ENCODE results near the gene SUMO3.
"Not testable (repeated sequence)": the region's sequence is repeated elsewhere in the genome, so short reads cannot be mapped to it uniquely, and the experiment has no call there.

The SUMO3 gene

GRCh38 chr21:44834951-44835646 is 17.2 kb upstream of the SUMO3 start:
- TF ChIP-seq, protein P1, sequence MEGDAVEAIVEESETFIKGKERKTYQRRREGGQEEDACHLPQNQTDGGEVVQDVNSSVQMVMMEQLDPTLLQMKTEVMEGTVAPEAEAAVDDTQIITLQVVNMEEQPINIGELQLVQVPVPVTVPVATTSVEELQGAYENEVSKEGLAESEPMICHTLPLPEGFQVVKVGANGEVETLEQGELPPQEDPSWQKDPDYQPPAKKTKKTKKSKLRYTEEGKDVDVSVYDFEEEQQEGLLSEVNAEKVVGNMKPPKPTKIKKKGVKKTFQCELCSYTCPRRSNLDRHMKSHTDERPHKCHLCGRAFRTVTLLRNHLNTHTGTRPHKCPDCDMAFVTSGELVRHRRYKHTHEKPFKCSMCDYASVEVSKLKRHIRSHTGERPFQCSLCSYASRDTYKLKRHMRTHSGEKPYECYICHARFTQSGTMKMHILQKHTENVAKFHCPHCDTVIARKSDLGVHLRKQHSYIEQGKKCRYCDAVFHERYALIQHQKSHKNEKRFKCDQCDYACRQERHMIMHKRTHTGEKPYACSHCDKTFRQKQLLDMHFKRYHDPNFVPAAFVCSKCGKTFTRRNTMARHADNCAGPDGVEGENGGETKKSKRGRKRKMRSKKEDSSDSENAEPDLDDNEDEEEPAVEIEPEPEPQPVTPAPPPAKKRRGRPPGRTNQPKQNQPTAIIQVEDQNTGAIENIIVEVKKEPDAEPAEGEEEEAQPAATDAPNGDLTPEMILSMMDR (IDR thresholded peaks at IDR 0.05; ENCODE audit: low read depth, low read length): no peak
- no peak overlapping the region for H3K4me3 ChIP-seq (ENCODE audit: low read depth, low read length)

- TF ChIP-seq, protein P1 (IDR thresholded peaks at IDR 0.05; ENCODE audit: low read depth, low read length): no peak
- no peak overlapping the region for H3K4me3 ChIP-seq (ENCODE audit: low read depth, low read length)
Observed at GRCh38 chr21:44834231-44834950, 16.5 kb upstream of the SUMO3 start.

DNA sequence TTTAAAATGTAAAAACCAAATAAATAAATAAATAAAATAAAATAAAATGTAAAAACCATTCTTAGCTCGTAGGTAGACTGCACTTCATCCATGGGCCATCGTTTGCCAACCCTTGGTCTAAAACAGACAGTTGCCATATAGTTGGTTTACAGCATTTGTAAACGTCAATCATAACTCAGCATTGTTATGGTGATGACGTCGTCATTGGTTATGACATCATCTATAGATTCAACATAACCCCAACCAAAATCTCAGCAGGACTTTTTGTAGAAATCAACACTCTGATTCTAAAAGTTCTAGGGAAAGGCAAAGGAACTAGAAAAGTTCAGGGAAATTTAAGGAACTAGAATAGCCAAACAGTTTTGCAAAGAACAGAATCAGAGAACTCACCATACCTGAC is 15.8 kb upstream of the SUMO3 start:
- TF ChIP-seq, protein P1 (IDR thresholded peaks at IDR 0.05; ENCODE audit: low read depth, low read length): no peak
- no peak overlapping the region for H3K4me3 ChIP-seq (ENCODE audit: low read depth, low read length)

DNA sequence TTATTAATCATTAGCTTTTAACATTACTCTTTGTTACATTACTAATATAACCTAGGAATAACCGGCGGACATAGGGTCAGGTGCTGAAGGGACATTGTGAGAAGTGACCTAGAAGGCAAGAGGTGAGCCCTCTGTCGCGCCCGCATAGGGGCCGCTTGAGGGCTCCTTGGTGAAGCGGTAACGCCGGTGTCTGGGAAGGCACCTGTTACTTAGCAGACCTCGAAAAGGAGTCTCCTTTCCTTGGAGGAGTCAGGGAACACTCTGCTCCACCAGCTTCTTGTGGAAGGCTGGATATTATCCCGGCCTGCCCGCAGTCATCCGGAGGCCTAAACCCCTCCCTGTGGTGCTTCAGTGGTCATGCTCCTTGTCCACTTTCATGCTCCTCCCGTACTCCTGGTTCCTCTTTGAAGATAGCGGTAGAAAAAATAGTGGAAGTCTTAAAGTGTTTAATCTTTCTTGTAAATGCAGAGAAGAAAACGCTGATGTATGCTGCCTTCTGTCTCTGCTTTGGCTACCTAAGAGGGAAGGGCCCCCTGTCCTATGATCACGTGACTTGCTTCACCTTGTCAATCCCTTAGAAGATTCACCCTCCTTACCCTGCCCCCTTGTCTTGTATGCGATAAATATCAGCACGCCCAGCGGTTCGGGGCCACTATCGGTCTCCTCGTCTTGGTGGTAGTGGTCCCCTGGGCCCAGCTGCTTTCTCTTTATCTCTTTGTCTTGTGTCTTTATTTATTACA is 14.8 kb upstream of the SUMO3 start:
- not testable (repeated sequence) for H3K4me3 ChIP-seq (ENCODE audit: low read depth, low read length)

DNA sequence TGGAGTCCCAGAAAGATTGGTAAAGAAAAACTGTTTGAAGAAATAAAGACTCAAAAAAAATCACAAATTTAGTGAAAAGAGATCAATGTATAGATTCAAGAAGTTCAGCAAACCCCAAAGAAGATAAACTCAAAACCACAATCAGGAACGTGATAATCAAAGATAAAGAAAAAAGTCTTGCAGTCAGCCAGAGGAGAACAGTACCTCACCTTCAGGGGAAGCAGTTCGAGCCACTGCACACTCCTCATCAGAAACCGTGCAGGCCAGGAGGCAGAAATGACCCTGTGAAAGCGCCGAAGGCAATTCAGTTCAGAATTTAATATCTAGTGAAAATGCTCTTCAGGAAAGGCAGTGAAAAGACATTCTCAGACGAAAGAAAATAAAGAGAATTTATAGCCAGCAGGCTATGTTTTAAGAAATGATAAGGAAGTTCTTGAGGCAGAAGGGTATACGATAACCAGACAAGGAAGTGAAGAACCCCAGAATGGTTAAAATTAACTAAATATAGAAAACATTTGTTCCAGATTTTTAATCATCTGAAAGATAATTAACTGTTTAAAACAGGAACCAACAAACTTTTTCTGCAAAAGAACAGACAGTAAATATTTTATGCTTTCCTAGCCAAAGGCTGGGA is 13.5 kb upstream of the SUMO3 start:
- H3K4me3 ChIP-seq (ENCODE audit: low read depth, low read length): no peak overlapping the region
- TF ChIP-seq, protein P1 (IDR thresholded peaks at IDR 0.05; ENCODE audit: low read depth, low read length): no peak

- no peak overlapping the region for H3K4me3 ChIP-seq (ENCODE audit: low read depth, low read length)
- TF ChIP-seq, protein P1 (IDR thresholded peaks at IDR 0.05; ENCODE audit: low read depth, low read length): no peak
Observed at GRCh38 chr21:44829507-44830092, 11.7 kb upstream of the SUMO3 start.

DNA sequence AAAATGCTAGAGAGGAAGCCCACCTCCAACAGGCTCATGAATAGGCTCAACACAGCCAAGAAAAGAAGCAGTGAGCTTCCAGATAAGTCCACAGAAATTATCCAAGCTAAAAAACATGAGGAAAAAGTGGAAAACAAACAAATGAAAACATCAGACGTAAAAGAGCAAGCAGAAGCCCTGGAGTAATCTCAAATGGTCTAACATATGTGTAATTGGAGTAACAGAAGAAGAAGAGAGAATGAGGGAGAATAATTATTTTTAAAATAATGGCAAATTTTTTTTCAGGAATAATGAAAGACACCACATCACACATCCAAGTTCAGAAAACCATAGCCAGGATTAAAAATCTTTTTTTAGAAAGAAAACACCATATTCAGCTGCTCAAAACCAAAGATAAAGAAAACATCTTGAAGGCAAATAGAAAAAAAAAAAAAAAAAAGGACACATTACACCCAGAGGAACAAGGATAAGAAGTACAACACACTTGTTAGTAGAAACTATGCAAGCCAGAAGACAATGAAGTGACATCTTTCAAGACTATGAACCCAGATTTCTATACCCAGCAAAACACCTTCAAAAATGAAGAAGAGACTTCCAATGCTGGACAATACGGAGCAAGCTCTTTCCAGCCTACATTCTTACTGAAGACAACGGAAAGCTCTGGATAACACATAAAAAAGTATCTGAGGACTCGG is 10.6 kb upstream of the SUMO3 start:
- no peak overlapping the region for H3K4me3 ChIP-seq (ENCODE audit: low read depth, low read length)
- TF ChIP-seq, protein P1 (IDR thresholded peaks at IDR 0.05; ENCODE audit: low read depth, low read length): no peak

Data from WI38 (cell line).